ENCODE data around the gene CPNE4. TPM values are rescaled to one million over a fixed set of nuclear protein-coding genes. Genes with fewer than 3 reads are reported as not detected.
"Not testable (repeated sequence)": the region's sequence is repeated elsewhere in the genome, so short reads cannot be mapped to it uniquely, and the experiment has no call there.

Gene CPNE4
- total RNA-seq, 1 donor from 2014 or later: not detected

DNA sequence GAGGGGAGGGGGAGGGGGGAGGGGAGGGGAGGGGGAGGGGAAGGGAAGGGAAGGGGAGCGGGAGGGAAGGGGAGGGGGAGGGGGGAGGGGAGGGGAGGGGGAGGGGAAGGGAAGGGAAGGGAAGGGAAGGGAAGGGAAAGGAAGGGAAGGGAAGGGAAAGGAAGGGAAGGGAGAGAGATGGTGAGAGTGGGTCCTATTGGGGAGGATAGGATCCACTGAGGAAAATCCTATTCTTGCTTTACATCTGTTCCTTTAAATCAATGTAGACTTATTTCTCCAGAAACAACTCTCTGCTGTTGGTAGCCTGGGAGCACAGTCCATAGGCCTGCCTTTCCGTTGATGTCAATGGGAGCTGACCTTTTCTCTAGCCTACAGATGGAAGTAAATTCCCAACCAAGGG, 10.1 kb upstream of the CPNE4 start:
- H3K36me3 ChIP-seq (ENCODE audit: control insufficient read depth in 3 of 3, insufficient read depth in 3 of 3, low read length in 3 of 3); H3K27me3 ChIP-seq (ENCODE audit: control insufficient read depth in 3 of 3, insufficient read depth in 3 of 3, low read length in 3 of 3); H3K9me3 ChIP-seq (ENCODE audit: control insufficient read depth in 3 of 3, low read length in 3 of 3); H3K27ac ChIP-seq (ENCODE audit: low read depth, low read length); H3K4me1 ChIP-seq (ENCODE audit: control insufficient read depth in 3 of 3, insufficient read depth in 3 of 3, low read length in 3 of 3); H3K4me3 ChIP-seq (ENCODE audit: low read length in 3 of 3); H3K9ac ChIP-seq (ENCODE audit: low read depth in 1 of 3, low read length in 3 of 3): not testable (repeated sequence)

DNA sequence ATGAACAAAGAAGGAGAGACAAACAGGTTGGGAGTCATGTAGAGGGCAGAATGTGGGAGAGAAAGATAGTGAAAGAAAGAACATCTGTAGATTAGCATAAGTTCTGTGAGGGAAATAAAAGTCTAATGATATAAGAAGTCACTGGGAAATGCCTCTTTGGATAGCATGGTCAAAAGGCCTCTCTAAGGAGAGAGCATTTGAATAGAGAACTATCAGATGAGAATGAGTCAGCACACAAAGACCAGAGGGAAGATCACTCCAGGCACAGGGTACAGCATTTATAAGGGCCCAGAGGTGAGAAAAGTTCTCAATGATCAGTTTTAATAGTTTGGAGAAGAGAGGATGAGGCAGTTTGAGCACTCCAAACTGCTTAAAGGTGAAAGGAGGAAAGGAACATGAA, 7.9 kb upstream of the CPNE4 start:
- H3K36me3 ChIP-seq (ENCODE audit: control insufficient read depth in 3 of 3, insufficient read depth in 3 of 3, low read length in 3 of 3): no peaks in the 10 kb centered on the region
- H3K27ac ChIP-seq (ENCODE audit: low read depth, low read length): no peak overlapping the region
- H3K9me3 ChIP-seq (ENCODE audit: control insufficient read depth in 3 of 3, low read length in 3 of 3): no peaks in the 10 kb centered on the region
- no peaks in the 10 kb centered on the region for H3K4me1 ChIP-seq (ENCODE audit: control insufficient read depth in 3 of 3, insufficient read depth in 3 of 3, low read length in 3 of 3)
- no peak overlapping the region for H3K4me3 ChIP-seq (ENCODE audit: low read length in 3 of 3)
- no peak overlapping the region for H3K9ac ChIP-seq (ENCODE audit: low read depth in 1 of 3, low read length in 3 of 3)
- H3K27me3 ChIP-seq (ENCODE audit: control insufficient read depth in 3 of 3, insufficient read depth in 3 of 3, low read length in 3 of 3): no peaks in the 10 kb centered on the region

DNA sequence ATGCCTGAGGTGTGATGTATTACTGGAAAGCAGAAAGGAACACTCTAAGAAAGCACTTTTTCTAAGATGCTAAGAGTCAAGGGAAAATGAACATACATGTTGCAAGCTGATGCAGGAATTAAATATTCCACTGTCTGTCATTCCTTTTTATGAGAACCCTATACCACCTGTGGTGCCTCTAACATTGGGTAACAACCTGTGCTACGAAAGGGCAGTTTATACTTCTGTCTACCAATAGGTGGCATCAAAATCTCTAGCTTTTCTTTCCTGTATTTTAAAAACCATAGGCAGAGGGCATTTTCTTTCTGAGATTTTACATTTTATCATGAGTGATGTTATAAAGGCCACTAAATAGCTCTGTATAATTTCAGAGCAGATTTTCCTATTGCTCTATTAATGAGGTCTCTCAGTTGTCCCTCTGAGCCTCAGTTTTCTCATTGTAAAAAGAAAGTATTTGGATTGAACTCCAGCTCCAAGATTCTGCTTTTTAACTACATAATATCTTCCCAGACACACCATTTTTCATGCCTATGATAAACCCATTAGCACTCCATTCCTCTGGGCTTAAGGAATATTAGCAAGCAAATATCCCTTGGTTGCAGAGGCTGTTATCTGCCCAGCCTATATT, 3.5 kb upstream of the CPNE4 start:
- H3K36me3 ChIP-seq (ENCODE audit: control insufficient read depth in 3 of 3, insufficient read depth in 3 of 3, low read length in 3 of 3): no peaks in the 10 kb centered on the region
- no peak overlapping the region for H3K27ac ChIP-seq (ENCODE audit: low read depth, low read length)
- H3K27me3 ChIP-seq (ENCODE audit: control insufficient read depth in 3 of 3, insufficient read depth in 3 of 3, low read length in 3 of 3): peaks cover 34 to 37% (median 36%) of the 10 kb centered on the region in 3 donors
- H3K4me3 ChIP-seq (ENCODE audit: low read length in 3 of 3): no peak overlapping the region
- H3K4me1 ChIP-seq (ENCODE audit: control insufficient read depth in 3 of 3, insufficient read depth in 3 of 3, low read length in 3 of 3): peaks cover 0 to 2% (median 0%) of the 10 kb centered on the region in 3 donors
- H3K9ac ChIP-seq (ENCODE audit: low read depth in 1 of 3, low read length in 3 of 3): no peak overlapping the region
- H3K9me3 ChIP-seq (ENCODE audit: control insufficient read depth in 3 of 3, low read length in 3 of 3): no peaks in the 10 kb centered on the region

DNA sequence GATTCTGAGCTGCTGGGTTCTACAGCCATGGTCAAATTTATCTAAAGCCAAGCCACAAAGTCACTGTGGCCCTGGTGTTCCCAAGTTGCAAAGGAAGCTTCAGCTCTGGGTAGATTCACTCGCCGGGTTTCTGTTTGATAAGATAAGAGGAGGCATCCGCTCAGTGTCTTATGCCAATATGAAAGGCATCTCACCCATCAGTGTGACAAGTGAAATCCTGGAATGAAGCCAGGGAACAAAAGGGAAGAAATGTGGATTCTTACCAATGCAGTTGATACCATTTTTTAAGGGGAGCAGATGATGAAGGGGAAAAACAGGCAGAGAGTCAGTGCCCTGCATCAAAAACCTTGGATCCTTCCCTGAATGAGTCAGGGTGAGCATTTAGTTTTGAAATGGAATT, 2.8 kb upstream of the CPNE4 start:
- Histone ChIP-seq H3K27ac (ENCODE audit: low read depth, low read length) (no peak overlapping the region), H3K4me1 (ENCODE audit: control insufficient read depth in 3 of 3, insufficient read depth in 3 of 3, low read length in 3 of 3) (peaks cover 0 to 2% (median 0%) of the 10 kb centered on the region in 3 donors), H3K9me3 (ENCODE audit: control insufficient read depth in 3 of 3, low read length in 3 of 3) (no peaks in the 10 kb centered on the region), H3K36me3 (ENCODE audit: control insufficient read depth in 3 of 3, insufficient read depth in 3 of 3, low read length in 3 of 3) (no peaks in the 10 kb centered on the region), H3K9ac (ENCODE audit: low read depth in 1 of 3, low read length in 3 of 3) (no peak overlapping the region), H3K27me3 (ENCODE audit: control insufficient read depth in 3 of 3, insufficient read depth in 3 of 3, low read length in 3 of 3) (peaks cover 39 to 41% (median 41%) of the 10 kb centered on the region in 3 donors), H3K4me3 (ENCODE audit: low read length in 3 of 3) (no peak overlapping the region)

DNA sequence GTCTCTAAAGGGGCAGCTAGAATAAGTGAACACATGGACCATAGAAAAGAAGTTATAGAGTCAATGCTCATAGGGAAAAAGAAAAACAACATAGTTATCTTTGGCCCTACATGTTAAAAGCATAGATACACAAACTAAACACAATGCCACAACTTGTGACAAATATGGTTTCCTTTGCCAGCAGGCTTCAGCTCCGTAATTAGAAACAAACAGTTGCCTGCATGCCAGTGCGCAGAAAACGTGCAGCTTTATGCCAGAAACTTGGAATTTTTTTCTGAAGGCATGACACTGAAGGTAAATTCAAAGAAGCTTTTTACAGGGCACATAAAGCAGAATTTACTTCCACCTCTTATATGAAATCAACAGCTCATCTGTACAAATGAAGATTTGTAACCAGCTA, 2.2 kb upstream of the CPNE4 start:
- Histone ChIP-seq H3K36me3 (ENCODE audit: control insufficient read depth in 3 of 3, insufficient read depth in 3 of 3, low read length in 3 of 3) (no peaks in the 10 kb centered on the region), H3K4me3 (ENCODE audit: low read length in 3 of 3) (no peak overlapping the region), H3K27ac (ENCODE audit: low read depth, low read length) (no peak overlapping the region), H3K4me1 (ENCODE audit: control insufficient read depth in 3 of 3, insufficient read depth in 3 of 3, low read length in 3 of 3) (peaks cover 0 to 2% (median 0%) of the 10 kb centered on the region in 3 donors), H3K27me3 (ENCODE audit: control insufficient read depth in 3 of 3, insufficient read depth in 3 of 3, low read length in 3 of 3) (peaks cover 39 to 45% (median 42%) of the 10 kb centered on the region in 3 donors), H3K9me3 (ENCODE audit: control insufficient read depth in 3 of 3, low read length in 3 of 3) (no peaks in the 10 kb centered on the region), H3K9ac (ENCODE audit: low read depth in 1 of 3, low read length in 3 of 3) (no peak overlapping the region)

DNA sequence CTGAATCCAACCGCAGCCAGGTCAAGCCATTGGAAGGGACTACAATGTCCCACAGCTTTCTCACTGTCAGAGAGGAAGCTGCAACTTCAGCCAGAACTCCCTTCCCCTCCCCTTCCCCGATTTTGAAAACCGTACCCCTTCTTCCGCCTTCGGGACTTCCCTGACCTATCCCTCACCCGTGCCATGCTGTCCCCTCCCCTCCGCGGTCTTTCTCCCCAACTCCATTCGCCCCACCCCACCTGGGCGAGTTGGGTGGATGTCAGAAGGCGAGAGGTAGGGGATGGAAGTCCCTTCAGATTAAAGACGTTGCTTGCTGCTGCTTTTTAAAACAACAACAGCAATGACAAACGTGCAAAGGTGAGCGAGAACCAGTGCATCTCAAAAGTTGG, 723 bp downstream of the CPNE4 start:
- H3K27ac ChIP-seq (ENCODE audit: low read depth, low read length): no peak overlapping the region
- H3K4me3 ChIP-seq (ENCODE audit: low read length in 3 of 3): no peak overlapping the region
- peaks cover 39 to 45% (median 44%) of the 10 kb centered on the region in 3 donors for H3K27me3 ChIP-seq (ENCODE audit: control insufficient read depth in 3 of 3, insufficient read depth in 3 of 3, low read length in 3 of 3)
- peaks cover 0 to 3% (median 2%) of the 10 kb centered on the region in 3 donors for H3K4me1 ChIP-seq (ENCODE audit: control insufficient read depth in 3 of 3, insufficient read depth in 3 of 3, low read length in 3 of 3)
- H3K9me3 ChIP-seq (ENCODE audit: control insufficient read depth in 3 of 3, low read length in 3 of 3): no peaks in the 10 kb centered on the region
- H3K36me3 ChIP-seq (ENCODE audit: control insufficient read depth in 3 of 3, insufficient read depth in 3 of 3, low read length in 3 of 3): no peaks in the 10 kb centered on the region
- H3K9ac ChIP-seq (ENCODE audit: low read depth in 1 of 3, low read length in 3 of 3): no peak overlapping the region

DNA sequence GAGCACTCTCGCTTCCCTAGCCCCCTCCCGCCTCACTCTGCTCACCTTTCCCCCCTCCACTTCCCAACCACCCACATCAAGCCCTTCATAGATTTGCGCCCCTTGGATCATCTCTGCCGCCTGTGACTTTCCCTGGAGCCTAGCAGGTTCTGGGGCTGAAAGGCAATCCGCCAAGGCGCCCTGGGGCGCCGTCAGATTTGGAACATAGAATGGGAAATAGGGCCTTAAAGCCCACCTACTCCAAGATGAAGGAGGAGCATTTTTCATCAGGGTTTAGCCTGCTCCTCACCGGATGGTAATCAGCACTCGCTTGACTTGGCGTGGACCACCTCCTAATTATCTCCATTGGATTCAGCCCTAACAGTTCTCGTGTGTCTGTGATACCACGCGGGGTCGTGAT, 1.3 kb downstream of the CPNE4 start:
- peaks cover 39 to 45% (median 44%) of the 10 kb centered on the region in 3 donors for H3K27me3 ChIP-seq (ENCODE audit: control insufficient read depth in 3 of 3, insufficient read depth in 3 of 3, low read length in 3 of 3)
- H3K4me3 ChIP-seq (ENCODE audit: low read length in 3 of 3): no peak overlapping the region
- H3K9ac ChIP-seq (ENCODE audit: low read depth in 1 of 3, low read length in 3 of 3): no peak overlapping the region
- no peak overlapping the region for H3K27ac ChIP-seq (ENCODE audit: low read depth, low read length)
- peaks cover 0 to 3% (median 2%) of the 10 kb centered on the region in 3 donors for H3K4me1 ChIP-seq (ENCODE audit: control insufficient read depth in 3 of 3, insufficient read depth in 3 of 3, low read length in 3 of 3)
- no peaks in the 10 kb centered on the region for H3K36me3 ChIP-seq (ENCODE audit: control insufficient read depth in 3 of 3, insufficient read depth in 3 of 3, low read length in 3 of 3)
- H3K9me3 ChIP-seq (ENCODE audit: control insufficient read depth in 3 of 3, low read length in 3 of 3): no peaks in the 10 kb centered on the region

DNA sequence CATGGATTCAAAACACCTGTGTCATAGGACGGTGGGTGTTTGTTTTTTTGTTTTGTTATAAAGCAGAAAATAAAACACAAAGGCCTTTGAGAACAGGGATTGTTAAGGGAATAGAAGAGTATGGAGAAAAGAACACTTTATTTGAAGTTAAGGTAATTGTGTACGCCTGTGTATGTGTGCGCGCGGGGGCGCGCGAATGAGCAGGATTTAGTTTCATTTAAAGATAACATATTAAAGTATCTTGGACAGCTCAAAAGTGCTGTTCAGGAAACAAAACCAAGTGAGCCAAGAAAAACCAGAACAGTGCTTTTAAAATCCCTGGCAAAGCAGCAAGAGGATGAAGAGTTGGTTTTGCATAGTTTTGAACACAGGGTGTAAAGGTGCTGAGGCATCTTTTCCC, 1.9 kb downstream of the CPNE4 start:
- Histone ChIP-seq H3K9me3 (ENCODE audit: control insufficient read depth in 3 of 3, low read length in 3 of 3) (no peaks in the 10 kb centered on the region), H3K36me3 (ENCODE audit: control insufficient read depth in 3 of 3, insufficient read depth in 3 of 3, low read length in 3 of 3) (no peaks in the 10 kb centered on the region), H3K4me3 (ENCODE audit: low read length in 3 of 3) (no peak overlapping the region), H3K4me1 (ENCODE audit: control insufficient read depth in 3 of 3, insufficient read depth in 3 of 3, low read length in 3 of 3) (peaks cover 0 to 3% (median 2%) of the 10 kb centered on the region in 3 donors), H3K27ac (ENCODE audit: low read depth, low read length) (no peak overlapping the region), H3K9ac (ENCODE audit: low read depth in 1 of 3, low read length in 3 of 3) (no peak overlapping the region), H3K27me3 (ENCODE audit: control insufficient read depth in 3 of 3, insufficient read depth in 3 of 3, low read length in 3 of 3) (peaks cover 39 to 45% (median 44%) of the 10 kb centered on the region in 3 donors)

DNA sequence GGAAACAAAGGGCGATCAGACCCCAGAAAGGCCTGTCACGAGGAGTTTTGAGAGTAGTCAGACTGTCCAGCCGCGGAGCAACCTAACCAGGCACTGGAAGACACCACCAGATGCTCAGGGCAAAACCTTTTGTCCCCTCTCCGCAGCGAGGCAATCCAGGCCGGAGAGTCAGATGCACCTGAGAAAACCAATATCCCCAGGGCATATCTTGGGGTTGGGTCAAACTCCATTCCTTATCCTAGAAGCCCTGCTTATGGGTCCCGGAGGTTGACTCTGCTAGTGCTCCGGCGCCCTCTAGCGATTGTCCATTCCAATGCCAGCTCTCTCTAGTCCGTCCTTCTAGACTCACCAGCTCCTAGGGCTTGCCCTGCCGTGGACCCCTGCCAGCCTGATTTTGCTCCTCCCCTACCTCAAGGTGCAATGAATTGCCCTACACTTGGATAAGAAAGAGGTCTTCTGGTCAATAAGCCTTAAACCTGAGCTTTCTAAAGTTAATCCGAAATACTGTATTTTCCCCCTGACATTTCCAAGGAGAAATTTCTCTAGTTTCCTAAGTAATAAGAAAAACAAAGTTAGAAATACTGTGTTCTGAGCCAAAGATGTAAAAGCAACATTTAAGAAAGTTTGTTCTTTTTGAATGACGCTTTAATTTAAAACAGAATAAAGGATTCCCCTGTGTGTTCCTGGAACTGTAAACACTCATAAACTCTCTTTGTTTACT, 5.5 kb downstream of the CPNE4 start:
- Histone ChIP-seq H3K36me3 (ENCODE audit: control insufficient read depth in 3 of 3, insufficient read depth in 3 of 3, low read length in 3 of 3) (no peaks in the 10 kb centered on the region), H3K9me3 (ENCODE audit: control insufficient read depth in 3 of 3, low read length in 3 of 3) (no peaks in the 10 kb centered on the region), H3K9ac (ENCODE audit: low read depth in 1 of 3, low read length in 3 of 3) (no peak overlapping the region), H3K27me3 (ENCODE audit: control insufficient read depth in 3 of 3, insufficient read depth in 3 of 3, low read length in 3 of 3) (peaks cover 14 to 19% (median 18%) of the 10 kb centered on the region in 3 donors), H3K27ac (ENCODE audit: low read depth, low read length) (no peak overlapping the region), H3K4me3 (ENCODE audit: low read length in 3 of 3) (no peak overlapping the region), H3K4me1 (ENCODE audit: control insufficient read depth in 3 of 3, insufficient read depth in 3 of 3, low read length in 3 of 3) (peaks cover 0 to 3% (median 2%) of the 10 kb centered on the region in 3 donors)

DNA sequence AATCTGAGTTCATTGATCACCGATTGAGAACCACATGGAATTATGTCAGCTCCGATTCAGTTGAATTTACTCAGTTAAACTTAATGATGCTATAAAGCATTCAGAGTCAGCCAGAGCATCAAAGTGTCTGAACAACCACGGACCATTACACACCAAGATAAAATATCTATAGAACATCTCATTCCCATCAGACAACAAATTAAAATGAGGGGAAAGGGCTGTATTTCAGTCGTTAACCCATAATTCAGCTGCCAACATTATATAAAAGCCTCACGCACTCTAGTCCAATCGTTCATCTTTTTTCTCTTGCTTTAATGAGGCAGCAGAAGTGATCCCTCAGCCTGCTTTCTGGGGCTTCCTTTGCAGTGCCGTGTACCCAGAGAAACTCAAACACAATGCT, 11.9 kb downstream of the CPNE4 start:
- Histone ChIP-seq H3K27ac (ENCODE audit: low read depth, low read length) (no peak overlapping the region), H3K4me3 (ENCODE audit: low read length in 3 of 3) (no peak overlapping the region), H3K9me3 (ENCODE audit: control insufficient read depth in 3 of 3, low read length in 3 of 3) (no peaks in the 10 kb centered on the region), H3K36me3 (ENCODE audit: control insufficient read depth in 3 of 3, insufficient read depth in 3 of 3, low read length in 3 of 3) (no peaks in the 10 kb centered on the region), H3K27me3 (ENCODE audit: control insufficient read depth in 3 of 3, insufficient read depth in 3 of 3, low read length in 3 of 3) (peaks cover 0 to 7% (median 0%) of the 10 kb centered on the region in 3 donors), H3K9ac (ENCODE audit: low read depth in 1 of 3, low read length in 3 of 3) (no peak overlapping the region), H3K4me1 (ENCODE audit: control insufficient read depth in 3 of 3, insufficient read depth in 3 of 3, low read length in 3 of 3) (no peaks in the 10 kb centered on the region)

Data from skeletal muscle tissue (tissue), 4 donors.